CD4-positive, alpha-beta T cell (primary cell): ENCODE measurements around the gene ENG. TPM values are rescaled to one million over a fixed set of nuclear protein-coding genes. Genes with fewer than 3 reads are reported as not detected.

Experiments used
- ATAC-seq: fragments of 200-7000 bp; cut with Tn5 transposase; one replicate; pipeline ENCODE4 v1.10.0; 2022; ENCODE audit warnings: mild to moderate bottlenecking; ENCODE audit not compliant: poor library complexity
- CTCF ChIA-PET: fragments of 350-600 bp; sonication (Branson Sonifier 250); formaldehyde crosslinking; loops from one replicate; lab custom pipeline; 2021; ENCODE audit warnings: antibody characterized with exemption, inconsistent platforms; lab: Charles Lee
- POLR2A ChIA-PET: fragments of 350-600 bp; sonication (Branson Sonifier 250); formaldehyde crosslinking; loops from one replicate; lab custom pipeline; 2021; ENCODE audit warnings: antibody characterized with exemption, inconsistent platforms; lab: Charles Lee
- DNase-seq, 14 experiments: peaks; one replicate each; pipeline ENCODE4 v3.0.0-alpha.2; 2013 to 2020; ENCODE audit warnings: mixed read lengths in 2 of 14
- H3K27ac ChIP-seq, 2 donors: one replicate each; pipeline versions ENCODE4 v1.5.1 to v1.7.0; 2013; ENCODE audit warnings: low read length in 2 of 2, low read depth in 1 of 2, mild to moderate bottlenecking in 1 of 2
- H3K27me3 ChIP-seq, 2 experiments: 1 replicate in 1 of 2; 2 replicates in 1 of 2; pipeline versions ENCODE4 v1.6.1 to v1.7.0; 2013; ENCODE audit warnings: low read length in 2 of 2, control low read depth in 1 of 2, mild to moderate bottlenecking in 1 of 2, moderate library complexity in 1 of 2; ENCODE audit not compliant: insufficient read depth in 2 of 2, control insufficient read depth in 1 of 2
- H3K36me3 ChIP-seq: one replicate; pipeline ENCODE4 v1.6.1; 2013; ENCODE audit warnings: low read length, control low read depth; ENCODE audit not compliant: insufficient read depth
- H3K4me1 ChIP-seq: one replicate; pipeline ENCODE4 v1.6.1; 2013; ENCODE audit warnings: low read length, control low read depth; ENCODE audit not compliant: insufficient read depth
- H3K4me3 ChIP-seq: one replicate; pipeline ENCODE4 v1.5.1; 2013; ENCODE audit warnings: mild to moderate bottlenecking, low read length, moderate library complexity
- H3K9me3 ChIP-seq, 2 experiments: 1 replicate in 1 of 2; 2 replicates in 1 of 2; pipeline versions ENCODE4 v1.6.1 to v1.7.0; 2013; ENCODE audit warnings: low read length in 2 of 2, mild to moderate bottlenecking in 2 of 2, control low read depth in 1 of 2, moderate library complexity in 1 of 2; ENCODE audit not compliant: control insufficient read depth in 1 of 2, insufficient read depth in 1 of 2
- H3K27ac Mint-ChIP-seq: one replicate; pipeline ENCODE4 v1.8.0; 2020; ENCODE audit warnings: mixed read lengths
- H3K27me3 Mint-ChIP-seq: one replicate; pipeline ENCODE4 v1.8.0; 2021; ENCODE audit warnings: mixed read lengths
- H3K36me3 Mint-ChIP-seq: one replicate; pipeline ENCODE4 v1.8.0; 2021; ENCODE audit warnings: low read depth, mixed read lengths
- H3K4me1 Mint-ChIP-seq: one replicate; pipeline ENCODE4 v1.8.0; 2021; ENCODE audit warnings: low read depth, mixed read lengths
- H3K4me3 Mint-ChIP-seq: one replicate; pipeline ENCODE4 v1.8.0; 2020; ENCODE audit warnings: mild to moderate bottlenecking, mixed read lengths
- H3K9me3 Mint-ChIP-seq: one replicate; pipeline ENCODE4 v1.8.0; 2020; ENCODE audit warnings: mixed read lengths
- CTCF ChIP-seq: fragments of 200-600 bp; IDR thresholded peaks from one replicate; pipeline ENCODE4 v1.8.0; 2022; ENCODE audit warnings: antibody characterized with exemption, mild to moderate bottlenecking
- intact Hi-C, 2 experiments: fragments of 100-400 bp; cut with DNase I in 1 of 2; cut with micrococcal nuclease in 1 of 2; formaldehyde crosslinking; loops; one replicate each; pipeline versions ENCODE4 v1.15.1 to v1.9.0; 2023 to 2025; cut with DNase I, micrococcal nuclease
- total RNA-seq, 174 experiments: library from RNA in 2 of 174; stranded (reverse) in 2 of 174; gene quantifications; one replicate each; pipeline ENCODE4 v1.2.3 and lab custom pipeline; 2021 to 2026

Gene ENG
- total RNA-seq, 2 experiments from 2014 or later: 2.5 to 2.6 TPM

GRCh38 chr9:127809002-127809539 lies 45.4 kb downstream of the ENG start:
- intact Hi-C loops: loop anchor here in 1 of 2 experiments (5.0 kb wide), 1 partner anchor 43 kb away; the partner anchor contains the start of gene ENG
- Mint-ChIP-seq H3K36me3 (peaks cover 63% of the 10 kb centered on the region), H3K9me3 (no peaks in the 10 kb centered on the region), H3K4me1 (peaks cover 6% of the 10 kb centered on the region), H3K27me3 (no peaks in the 10 kb centered on the region), H3K27ac (no peak overlapping the region), H3K4me3 (no peak overlapping the region)
- Histone ChIP-seq H3K4me3 (no peak overlapping the region), H3K27ac (no peak overlapping the region), H3K27me3 (no peaks in the 10 kb centered on the region), H3K4me1 (peaks cover 7% of the 10 kb centered on the region), H3K36me3 (peaks cover 72% of the 10 kb centered on the region), H3K9me3 (no peaks in the 10 kb centered on the region)
- POLR2A ChIA-PET: no interaction called here
- TF ChIP-seq CTCF: no peak
- CTCF ChIA-PET: interaction anchor here (0.5 kb wide), 1 partner anchor 23 kb away, joined by 3 read pairs; no protein-coding TSS in a partner anchor
- ATAC-seq: no peak
- DNase-seq: no peak

- ATAC-seq: no peak
- POLR2A ChIA-PET: no interaction called here
Measured at GRCh38 chr9:127808347-127809001, 46.0 kb downstream of the ENG start.

GRCh38 chr9:127806871-127807270 lies 47.6 kb downstream of the ENG start:
- no peak overlapping the region for H3K4me3 ChIP-seq
- DNase-seq (no peak), ATAC-seq (no peak)
- no peaks in the 10 kb centered on the region for H3K27me3 Mint-ChIP-seq
- no peaks in the 10 kb centered on the region for H3K9me3 ChIP-seq
- H3K27ac ChIP-seq: no peak overlapping the region
- H3K27me3 ChIP-seq: no peaks in the 10 kb centered on the region
- no peak overlapping the region for H3K27ac Mint-ChIP-seq
- peaks cover 45% of the 10 kb centered on the region for H3K36me3 Mint-ChIP-seq
- TF ChIP-seq CTCF: no peak
- peaks cover 52% of the 10 kb centered on the region for H3K36me3 ChIP-seq
- H3K9me3 Mint-ChIP-seq: no peaks in the 10 kb centered on the region
- peaks cover 18% of the 10 kb centered on the region for H3K4me1 Mint-ChIP-seq
- H3K4me1 ChIP-seq: peaks cover 25% of the 10 kb centered on the region
- ChIA-PET POLR2A (no interaction called here), CTCF (no interaction called here)
- intact Hi-C loops: loop anchor here in 1 of 2 experiments (5.0 kb wide), 1 partner anchor 45 kb away; the partner anchor contains the start of gene ENG
- H3K4me3 Mint-ChIP-seq: no peak overlapping the region

More at GRCh38 chr9:127808347-127809001, 46.0 kb downstream of the ENG start:
- intact Hi-C loops: loop anchor here in 1 of 2 experiments (5.0 kb wide), 1 partner anchor 44 kb away; the partner anchor contains the start of gene ENG
- no peak for TF ChIP-seq CTCF
- DNase-seq: no peak
- no peak overlapping the region for H3K27ac Mint-ChIP-seq
- H3K4me3 Mint-ChIP-seq: no peak overlapping the region
- H3K27me3 Mint-ChIP-seq: no peaks in the 10 kb centered on the region
- H3K36me3 Mint-ChIP-seq: peaks cover 57% of the 10 kb centered on the region
- peaks cover 13% of the 10 kb centered on the region for H3K4me1 ChIP-seq
- H3K36me3 ChIP-seq: peaks cover 67% of the 10 kb centered on the region
- H3K27ac ChIP-seq: no peak overlapping the region
- no peaks in the 10 kb centered on the region for H3K27me3 ChIP-seq
- no peaks in the 10 kb centered on the region for H3K9me3 ChIP-seq
- H3K9me3 Mint-ChIP-seq: no peaks in the 10 kb centered on the region
- CTCF ChIA-PET: interaction anchor here (0.5 kb wide), 1 partner anchor 23 kb away, joined by 3 read pairs; no protein-coding TSS in a partner anchor
- no peak overlapping the region for H3K4me3 ChIP-seq
- H3K4me1 Mint-ChIP-seq: peaks cover 12% of the 10 kb centered on the region
